ENCODE results near the gene SLC1A7.

The SLC1A7 gene

DNA sequence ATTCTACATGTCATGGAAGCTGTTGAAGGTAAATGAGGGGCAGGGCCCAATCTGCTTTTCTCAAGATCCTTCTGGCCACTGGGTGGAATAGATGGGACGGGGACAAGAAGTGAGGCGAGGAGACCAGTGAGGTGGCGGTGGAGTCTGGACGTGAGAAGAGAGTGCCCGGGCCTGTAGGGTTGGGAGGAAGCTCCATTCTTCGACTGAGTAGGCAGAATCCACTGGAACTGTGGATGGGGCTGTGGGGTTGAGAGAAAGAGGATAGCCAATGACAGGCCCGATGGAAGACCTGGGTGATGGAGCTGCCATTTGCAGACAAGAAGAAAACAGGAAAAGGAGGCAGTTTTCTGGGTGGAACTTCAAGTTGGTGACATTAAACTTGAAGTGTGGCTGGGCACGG, 10.3 kb downstream of the SLC1A7 start:
- DNase-seq = no peak

DNA sequence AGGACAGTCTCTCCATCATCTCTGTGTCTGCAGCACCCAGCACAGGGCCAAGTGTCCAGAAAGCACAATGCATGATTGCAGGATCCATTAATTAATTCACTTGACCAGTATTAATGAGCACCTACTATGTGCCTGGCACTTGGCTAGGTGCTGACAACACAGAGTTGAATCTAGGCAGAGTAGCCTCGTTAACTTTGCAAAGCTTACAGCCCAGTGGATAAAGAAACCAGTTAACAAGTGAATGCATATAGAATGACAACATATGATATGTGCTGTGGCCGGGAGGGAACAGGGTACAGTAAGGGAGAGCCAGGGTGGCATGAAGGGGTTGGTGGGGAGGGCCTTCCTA, 10.9 kb downstream of the SLC1A7 start:
- no peak for DNase-seq

DNA sequence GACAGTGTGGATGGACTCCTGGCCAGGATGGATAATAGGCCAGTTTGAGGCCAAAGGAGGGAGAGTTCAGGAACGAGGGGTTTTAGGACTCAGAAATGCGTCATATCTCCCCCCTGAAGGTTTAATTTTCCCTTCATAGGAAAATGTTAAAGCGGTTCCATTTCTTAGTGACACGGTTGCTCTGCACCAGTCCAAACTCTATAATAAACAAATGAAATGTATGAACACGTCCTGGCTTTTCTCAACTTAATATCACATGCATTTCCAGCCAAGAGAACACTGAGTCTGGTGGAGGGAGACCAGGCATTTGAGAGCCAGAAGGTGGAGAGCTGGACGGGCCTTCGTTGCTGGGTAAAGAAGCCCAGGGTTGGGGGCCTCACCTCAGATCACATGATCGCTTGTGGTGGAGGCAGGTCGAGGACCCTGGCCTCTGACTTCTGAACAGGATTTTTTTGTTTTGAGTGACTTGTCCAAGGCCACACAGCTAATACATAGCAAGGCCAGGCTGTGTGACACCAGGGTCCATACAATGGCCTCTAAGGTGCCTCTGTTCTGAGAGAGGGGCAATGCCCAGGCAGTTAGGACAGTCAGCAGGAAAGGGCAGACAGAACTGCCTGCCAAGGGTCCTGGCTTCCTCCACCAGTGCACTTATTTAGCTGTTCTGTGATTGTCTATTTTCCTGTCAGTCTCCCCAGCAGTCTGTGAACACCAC, 11.4 kb downstream of the SLC1A7 start:
- DNase-seq = no peak

DNA sequence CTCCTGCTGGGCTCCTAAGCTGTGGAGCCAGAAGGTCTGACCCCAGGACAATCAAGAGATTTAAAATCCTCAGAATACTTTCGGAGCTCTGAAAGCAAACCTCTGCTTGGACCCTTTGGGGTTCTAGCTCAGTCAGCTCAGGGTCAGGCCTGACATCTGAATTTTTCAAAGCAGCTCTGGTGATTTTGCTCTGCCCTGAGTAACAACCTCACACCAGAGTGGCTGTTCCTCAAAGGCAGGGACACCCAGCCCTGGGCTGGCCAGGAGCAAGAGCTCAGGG, 11.9 kb downstream of the SLC1A7 start:
- no peak for DNase-seq

DNA sequence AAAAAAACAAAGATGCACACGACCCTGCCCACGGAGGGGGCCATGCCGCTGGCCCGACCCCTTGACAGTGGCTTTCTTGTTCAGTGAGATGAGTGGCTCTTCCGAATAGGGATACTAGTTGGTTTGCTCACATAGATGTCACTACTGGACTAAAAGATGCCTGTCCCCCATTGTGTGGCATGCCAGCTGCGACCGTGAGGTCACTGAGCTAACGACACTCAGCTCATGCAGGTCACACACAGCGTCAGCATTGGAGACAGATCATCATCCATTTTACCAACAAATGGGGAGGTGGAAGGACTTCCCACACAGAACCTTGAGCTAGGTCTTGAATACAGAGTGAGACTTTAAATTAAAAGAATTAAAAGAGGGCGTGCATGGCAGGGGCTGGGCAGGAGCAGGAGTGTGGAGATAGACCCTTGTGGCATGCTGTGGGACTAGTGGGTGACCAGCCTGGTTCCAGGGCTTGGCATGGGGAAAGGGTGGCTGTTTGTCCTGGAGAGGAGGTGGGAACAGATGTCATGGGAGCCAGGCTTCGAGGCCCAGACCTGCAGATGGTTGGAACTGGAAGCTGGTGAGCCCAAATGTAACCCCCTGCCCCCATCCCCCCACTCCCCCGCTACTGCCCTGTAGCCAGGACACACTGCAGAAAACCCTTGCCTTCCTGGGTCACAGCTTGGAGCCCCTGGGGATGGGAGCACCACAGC, 12.4 kb downstream of the SLC1A7 start:
- no peak for DNase-seq

DNA sequence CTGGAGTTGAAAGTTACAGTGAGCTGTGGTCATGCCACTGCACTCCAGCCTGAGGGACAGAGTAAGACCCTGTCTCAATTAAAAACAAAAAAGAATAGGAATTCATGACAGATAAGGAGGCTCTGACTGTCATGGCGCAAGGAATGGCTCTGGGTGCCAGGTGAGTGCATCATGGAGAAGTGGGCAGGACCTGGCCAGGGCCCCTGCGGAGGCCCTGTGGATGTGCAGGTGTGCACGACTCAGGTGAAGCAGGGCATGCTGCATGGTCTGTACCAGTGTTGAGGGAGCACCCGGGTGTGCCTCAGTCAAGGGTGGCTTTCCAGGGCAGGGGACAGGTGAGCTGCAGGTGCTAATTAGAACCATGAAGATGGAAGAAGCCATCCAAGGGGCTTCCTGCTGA, 14.0 kb downstream of the SLC1A7 start:
- DNase-seq = no peak

DNA sequence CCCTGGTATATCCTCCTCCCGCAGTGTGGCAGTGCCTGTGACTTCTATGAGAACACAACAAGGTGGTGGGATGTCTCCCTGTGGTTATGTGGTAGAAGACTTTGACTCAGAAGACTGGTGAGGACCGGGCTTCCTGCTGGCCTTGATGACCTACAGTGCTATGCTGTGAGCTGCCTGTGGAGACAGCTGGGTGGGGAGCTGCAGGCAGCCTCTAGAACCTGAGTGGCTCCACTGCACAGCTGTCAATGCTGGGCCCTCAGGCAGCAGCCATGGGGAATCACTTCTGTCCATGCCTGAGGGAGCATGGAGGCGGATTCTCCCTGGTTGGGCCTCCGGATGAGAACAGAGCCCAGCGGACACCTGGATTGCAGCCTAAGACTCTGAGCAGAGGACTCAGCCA, 14.9 kb downstream of the SLC1A7 start:
- no peak for DNase-seq

DNA sequence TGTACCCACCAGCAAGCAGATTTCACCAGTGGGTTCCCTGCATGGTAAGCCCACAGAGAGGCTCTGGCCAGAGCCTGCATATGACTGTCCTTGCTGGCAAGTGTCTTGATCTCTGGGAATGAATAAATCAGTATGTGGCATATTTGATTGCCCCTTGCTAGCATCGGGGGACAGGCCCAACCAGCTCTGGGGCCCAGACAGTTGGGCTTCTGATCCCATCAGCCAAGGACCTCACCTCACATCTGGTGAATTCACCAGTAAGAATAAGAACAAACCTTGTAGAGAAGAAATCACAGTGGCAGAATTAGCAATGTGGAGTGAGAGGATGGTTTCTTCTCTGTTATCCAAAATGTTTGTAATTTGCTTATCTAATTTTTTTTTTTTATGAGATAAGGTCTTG, 15.9 kb downstream of the SLC1A7 start:
- no peak for DNase-seq

DNA sequence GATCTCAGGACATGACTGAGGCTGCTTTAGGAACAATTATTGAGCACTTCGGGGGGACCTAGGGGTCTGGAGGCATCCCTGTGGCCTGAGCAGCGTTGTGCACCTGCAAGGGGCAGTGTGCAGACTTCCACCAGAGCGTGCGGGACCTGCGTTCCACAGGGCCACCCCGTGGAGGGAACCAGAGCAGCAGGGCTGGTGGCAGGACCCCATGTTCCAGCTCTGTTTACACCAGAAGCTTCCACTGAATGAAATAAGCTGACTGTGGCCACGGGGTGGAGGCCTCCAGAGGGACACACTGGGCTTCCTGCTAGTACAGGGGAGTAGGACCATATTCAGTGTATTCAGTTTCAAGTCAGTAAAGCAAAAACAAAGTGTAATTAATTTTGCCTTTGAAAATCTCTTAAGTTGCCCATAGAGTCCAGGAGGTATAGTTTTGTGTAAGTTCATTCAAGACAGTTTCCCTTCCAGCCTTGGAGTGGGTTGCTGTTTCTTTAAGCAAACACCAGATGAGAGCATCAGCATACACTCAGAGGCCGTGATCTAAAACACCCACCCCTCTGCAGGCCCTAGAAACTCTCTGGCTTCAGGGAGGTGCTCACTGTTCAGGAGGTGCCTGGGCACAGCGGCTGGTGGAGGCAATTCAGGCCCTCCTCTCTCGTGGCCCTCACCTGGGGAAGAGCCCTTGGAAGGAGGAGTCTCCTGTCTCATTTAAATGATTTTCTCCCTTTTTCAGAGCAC, 16.6 kb downstream of the SLC1A7 start:
- no peak for DNase-seq

DNA sequence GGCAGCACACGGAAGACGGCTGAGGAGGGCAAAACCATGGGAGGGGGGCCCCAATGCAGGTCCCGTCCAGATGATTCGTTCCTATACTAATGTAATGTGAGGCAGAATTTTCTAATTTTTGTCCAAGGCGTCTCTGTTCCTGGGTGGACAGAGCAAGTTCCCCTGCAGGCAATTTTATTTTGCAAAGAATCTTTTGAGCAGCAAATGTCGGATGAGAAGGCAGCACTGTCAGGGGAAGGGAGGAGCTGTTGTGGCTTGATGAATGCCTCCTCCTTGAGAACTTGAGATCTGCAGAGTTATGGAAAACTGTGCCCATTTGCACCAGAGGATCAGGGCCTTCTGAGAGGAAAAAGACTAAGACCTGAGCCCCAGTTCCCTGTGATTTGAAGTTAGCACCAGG, 17.3 kb downstream of the SLC1A7 start:
- DNase-seq = no peak

DNA sequence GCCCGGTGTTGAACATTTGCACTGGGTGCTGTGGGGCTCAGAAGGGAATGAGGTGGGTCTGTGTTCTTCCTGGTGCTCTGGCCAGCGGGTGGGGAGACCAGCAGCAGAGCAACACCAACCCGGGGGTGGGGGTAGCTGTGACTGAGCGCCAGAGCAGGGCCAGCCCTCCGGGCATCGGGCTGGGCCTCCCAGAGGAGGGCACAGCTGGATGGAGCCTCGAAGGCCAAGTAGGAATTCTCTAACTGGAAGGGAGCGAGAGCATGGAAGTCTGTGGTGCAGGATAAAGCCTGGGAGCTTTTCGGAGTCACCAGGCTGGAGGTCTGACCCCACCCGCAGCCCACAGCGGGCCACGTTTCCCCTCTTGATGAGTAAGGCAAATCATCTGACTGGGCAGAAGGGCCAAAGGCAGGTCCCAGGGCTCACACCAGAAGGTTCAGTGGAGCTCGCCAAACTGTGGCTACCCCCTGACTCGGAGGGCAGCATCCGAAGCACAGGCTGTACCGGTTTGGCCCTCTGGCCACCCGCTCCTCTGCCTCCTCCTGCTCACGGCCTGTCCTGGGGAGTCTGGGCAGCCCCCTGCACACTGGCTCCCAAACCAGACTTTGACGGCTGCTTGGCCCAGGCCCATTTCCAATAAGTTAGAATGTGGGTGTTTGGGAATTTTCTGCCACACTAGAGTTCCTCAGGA, 18.8 kb downstream of the SLC1A7 start:
- DNase-seq = no peak

DNA sequence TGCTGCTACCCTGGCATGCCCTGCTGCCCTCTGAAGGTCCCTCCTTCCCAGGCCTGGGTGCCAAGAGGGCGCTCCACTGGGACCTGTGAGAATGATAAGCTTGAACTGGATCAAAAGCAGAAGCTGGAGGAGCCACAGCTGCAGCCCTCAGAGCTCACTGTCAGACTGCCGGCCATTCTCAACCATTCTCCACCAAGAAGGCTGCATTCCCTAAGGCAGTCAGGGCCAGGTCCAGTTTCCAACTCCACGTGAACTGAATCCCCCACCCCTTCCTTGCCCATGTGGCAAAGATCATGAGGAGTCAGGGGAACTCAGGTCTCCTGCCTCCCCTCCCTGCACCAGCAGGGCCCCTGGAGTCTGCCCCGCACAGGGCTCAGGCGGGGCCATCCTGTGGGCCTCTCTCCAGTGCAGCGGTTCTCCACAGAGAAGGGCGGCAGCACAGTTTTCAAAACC, 19.5 kb downstream of the SLC1A7 start:
- DNase-seq = no peak

DNA sequence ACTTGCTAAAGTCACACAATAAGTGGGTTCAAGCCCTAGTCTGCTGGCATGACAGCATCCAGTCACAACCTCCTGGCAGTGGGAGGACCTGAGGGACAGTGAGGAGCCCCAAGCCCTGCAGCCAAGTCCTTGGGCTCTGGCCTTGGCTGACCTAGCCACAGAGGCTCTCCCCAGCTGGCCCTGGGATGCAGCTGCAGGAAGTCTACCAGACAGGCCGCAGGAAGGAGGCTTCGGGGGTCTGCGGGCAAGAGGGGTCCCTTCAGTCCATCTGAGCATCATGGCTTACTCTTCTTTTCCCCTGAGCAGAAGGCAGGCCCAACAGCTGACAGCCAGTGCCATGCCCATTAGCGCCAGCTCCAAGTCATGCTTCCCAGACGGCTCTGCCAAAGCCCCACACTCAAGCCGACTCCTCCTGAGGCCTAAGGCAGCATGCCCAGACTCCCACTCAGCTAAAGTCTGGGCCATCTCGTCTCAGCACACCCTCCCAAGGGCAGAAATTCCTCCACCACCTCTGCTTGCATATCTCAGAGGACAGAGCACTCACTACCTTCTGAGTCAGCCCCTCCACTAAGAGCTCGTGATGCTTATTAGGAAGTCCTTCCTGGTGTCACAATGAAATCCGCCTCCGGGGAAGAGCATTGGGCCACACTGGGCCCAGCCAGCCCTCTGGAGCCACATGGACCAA, 20.1 kb downstream of the SLC1A7 start:
- DNase-seq = no peak

DNA sequence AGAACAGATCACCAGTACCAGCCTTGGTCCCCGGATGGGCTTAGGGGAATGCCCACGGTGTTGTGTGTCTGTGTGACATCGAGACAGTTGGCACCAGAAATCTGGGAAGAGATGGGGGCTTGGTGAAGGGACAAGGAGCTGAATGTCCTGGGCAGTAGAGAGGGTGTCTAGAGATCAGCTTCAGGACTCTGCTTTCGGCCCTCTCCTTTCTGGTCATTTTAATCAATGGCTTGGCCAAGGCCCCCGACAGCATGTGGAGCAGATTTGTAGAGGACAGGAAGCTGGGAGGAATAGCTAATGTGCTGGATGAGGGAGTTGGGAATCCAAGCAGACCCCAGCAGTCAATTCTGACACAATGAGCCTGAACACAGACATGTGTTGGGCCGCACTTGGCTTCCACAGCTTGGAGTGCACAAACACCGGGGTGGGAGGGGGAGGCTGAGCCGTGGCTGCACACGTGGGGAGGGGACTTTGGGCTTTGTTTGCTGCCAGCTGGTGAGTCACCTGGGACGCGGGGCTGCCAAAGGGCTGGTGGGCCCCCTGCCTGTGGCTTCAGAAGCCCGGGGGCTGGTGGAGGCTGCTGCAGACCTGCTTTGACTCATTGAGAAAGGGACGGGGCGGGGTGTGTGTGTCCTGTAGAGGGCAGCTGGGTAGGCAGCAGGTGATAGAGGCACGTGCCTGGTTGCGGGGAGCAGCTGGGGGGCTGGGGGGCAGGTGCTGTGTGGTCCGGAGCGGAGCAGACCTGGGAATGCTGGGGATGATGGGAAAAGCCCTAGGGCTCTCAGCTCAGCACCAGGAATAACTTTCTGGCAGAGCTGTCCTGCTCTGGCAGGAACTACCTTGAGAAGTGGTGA, 20.9 kb downstream of the SLC1A7 start:
- no peak for DNase-seq

DNA sequence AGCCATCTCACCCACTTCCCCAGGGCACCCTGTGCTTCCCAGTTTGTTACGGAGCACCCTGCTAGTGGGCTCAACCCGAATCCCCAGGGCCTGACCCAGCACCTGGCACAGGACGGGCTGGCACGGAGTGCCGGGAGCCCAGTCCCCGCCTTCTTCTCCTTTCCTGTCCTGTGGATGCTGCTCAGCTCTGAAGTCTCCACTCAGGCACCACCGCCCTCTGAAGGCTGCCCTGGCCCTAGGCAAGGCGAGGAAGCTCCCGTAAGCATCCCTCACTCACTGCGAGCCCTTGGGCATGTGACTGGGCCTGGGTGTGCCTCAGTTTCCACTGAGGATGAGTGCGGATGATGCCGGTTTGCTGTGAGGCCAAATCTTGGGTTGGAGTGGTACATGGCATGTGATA, 21.8 kb downstream of the SLC1A7 start:
- no peak for DNase-seq

DNA sequence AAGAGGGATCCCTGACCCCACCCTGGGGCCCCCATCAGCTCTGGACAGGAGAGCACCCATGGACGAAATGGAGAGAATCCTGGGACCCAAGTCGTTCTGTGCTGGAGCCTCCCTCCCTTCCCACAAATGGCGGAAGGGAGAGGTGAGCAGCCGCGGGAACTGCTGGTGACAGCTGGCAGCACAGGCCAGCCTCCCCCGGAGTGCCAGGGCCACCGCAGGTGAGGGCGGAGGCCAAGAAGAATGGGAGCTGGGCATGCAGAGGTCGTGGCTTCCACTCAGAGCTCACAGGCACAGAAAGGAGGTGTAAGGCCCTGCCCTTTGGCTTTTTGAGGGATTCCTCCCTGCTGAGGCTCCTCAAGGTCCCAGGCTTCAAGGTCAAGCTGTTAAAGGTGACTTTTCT, 24.6 kb downstream of the SLC1A7 start:
- no peak for DNase-seq

DNA sequence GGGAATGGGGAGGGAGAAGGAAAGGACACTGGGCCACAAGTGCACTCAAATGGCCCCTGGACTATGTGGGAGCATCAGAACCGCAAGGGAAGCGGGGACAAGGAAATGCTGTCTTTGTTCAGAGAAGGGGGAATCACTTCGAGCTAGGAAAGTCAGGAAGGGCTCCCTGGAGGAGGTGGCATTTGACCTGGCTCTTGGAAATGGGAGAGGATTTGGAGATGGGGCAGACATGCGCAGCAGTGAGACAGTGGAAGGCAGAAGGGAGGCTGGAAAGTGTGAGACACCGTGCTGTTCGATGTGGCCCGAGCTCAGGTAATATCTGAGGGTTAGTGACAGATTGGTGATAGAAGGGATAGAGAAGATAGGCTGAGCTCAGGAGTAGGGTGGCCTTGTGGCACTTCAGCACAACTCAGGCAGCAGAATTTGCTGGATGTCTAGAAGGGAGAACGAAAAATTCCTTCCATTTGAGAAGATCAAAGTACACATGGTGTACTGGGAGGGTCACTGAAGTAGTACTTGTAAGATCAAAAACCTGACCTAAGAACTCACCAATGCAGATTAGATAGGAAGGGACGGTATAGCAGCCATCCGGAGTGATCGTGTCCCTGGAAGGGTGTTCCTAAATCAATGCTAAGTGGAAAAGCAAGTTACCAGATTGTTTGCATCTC, 25.4 kb downstream of the SLC1A7 start:
- no peak for DNase-seq

DNA sequence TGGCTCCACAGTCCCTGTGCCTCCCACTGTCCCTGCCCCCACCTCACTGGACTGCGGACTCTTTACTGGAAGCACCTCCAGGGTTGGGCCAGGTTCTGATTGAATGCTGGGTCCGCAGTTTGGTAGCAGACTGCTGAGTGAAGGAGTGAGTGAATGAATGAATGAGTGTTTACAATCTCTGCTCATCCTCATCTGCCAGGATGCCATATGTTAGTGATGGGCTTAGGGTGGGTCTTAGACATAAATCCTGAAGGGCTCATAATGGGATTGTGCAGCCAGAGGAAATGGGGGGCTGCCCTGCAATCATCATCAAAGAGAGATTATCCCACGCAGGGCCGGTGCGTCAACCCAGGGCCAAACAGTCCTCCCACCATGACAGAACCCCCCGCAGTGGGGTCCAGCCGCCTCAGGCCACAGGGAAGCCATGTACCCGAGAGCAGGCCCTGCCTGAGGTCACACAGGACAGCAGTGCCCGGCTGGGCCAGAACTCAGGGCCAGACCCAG, 26.1 kb downstream of the SLC1A7 start:
- no peak for DNase-seq

DNA sequence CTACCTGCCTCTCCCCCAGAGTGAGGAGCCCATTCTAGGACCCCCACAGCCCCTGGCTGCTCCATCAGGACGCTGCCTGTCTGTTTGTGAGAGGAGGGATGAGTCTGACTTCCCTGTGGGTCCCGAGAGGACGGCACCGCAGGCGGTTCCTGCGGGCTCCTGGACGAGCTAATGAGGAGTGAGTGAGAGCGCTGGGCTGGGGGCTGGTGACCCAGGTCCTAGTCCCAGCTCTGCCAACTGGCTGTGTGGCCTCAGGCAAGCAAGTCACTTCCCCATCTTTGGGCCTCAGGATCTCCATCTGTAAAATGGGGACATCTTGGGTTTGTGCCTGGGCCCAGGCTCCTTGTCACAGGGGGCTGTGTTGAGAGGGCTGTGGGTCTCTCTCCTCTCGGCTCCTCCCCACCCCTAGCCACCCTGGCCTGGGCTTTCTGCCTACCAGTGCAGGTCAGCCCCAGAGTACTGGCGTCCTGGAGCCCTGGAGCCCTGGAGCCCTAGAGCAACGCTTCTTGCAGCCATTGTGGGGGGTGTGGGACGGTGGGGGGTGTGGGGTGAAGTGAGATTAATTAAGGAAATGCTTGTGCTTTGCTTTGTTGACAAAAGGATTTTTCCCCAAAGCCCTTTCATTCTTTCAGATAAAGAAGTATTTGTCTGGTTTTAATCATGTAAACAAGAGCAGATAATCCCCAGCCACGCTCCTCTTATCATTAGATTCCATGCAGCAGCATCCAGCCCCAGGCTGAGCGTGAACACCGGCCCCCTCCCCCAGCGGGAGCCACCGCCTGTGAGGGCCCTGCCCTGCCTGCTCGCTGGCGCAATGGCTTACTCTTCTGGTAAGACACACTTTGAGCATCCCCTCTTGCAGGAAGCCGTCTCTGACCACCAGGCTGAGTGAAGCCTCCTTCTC, 26.8 kb downstream of the SLC1A7 start:
- no peak for DNase-seq

Measured in NCI-H2029 treated with DMSO at 0.1 percent for 48 hours (cell line).